Measurements from ENCODE around the gene BIN1.
A peak's percentile ranks its signal among the peaks of the same experiment; 100 is the strongest.

The BIN1 gene

GRCh38 chr2:127102521-127103242, 4.3 kb downstream of the BIN1 start:
- H3K4ac ChIP-seq (ENCODE audit: low read depth in 1 of 2, low read length in 2 of 2), result no peak overlapping the region
- DNase-seq, result no peak
- H3K4me2 ChIP-seq (ENCODE audit: low read length, poor library complexity, severe bottlenecking), result no peak overlapping the region
- no peak overlapping the region for H4K8ac ChIP-seq (ENCODE audit: low read length)
- H2BK120ac ChIP-seq (ENCODE audit: low read depth, low read length), result no peak overlapping the region
- H2AFZ ChIP-seq (ENCODE audit: low read depth, low read length), result no peak overlapping the region
- H3K4me1 ChIP-seq (ENCODE audit: control insufficient read depth, insufficient read depth, low read depth, low read length), result peaks cover 64% of the 10 kb centered on the region
- H3K9ac ChIP-seq (ENCODE audit: low read length), result no peak overlapping the region
- no peak overlapping the region for H2BK12ac ChIP-seq (ENCODE audit: low read length in 2 of 2)
- peak overlapping the region in 1 of 2 experiments; percentile 95 for H3K4me3 ChIP-seq (ENCODE audit: insufficient read depth in 1 of 2, low read depth in 1 of 2, low read length in 2 of 2)
- H3K14ac ChIP-seq (ENCODE audit: low read length in 2 of 2), result no peak overlapping the region
- H3K27me3 ChIP-seq (ENCODE audit: control insufficient read depth in 1 of 2, insufficient read depth in 1 of 2, low read length in 2 of 2), result no peaks in the 10 kb centered on the region
- H3K27ac ChIP-seq (ENCODE audit: low read length, poor library complexity, severe bottlenecking), result no peak overlapping the region
- 87% methylated on average over 3 of the region's 5 CpGs for WGBS
- H3K23ac ChIP-seq (ENCODE audit: low read length in 2 of 2), result no peak overlapping the region
- no peaks in the 10 kb centered on the region for H3K9me3 ChIP-seq (ENCODE audit: control insufficient read depth, low read length)
- H2AK5ac ChIP-seq (ENCODE audit: low read length, severe bottlenecking), result peak overlapping the region; percentile 65
- peaks cover 6% of the 10 kb centered on the region for H3K79me1 ChIP-seq (replicated peaks; ENCODE audit: low read length, poor library complexity, severe bottlenecking)
- H3K36me3 ChIP-seq (ENCODE audit: control insufficient read depth in 1 of 2, insufficient read depth in 2 of 2, low read depth in 1 of 2, low read length in 2 of 2), result peaks cover 0 to 6% of the 10 kb centered on the region in 2 experiments
- no peak overlapping the region for H2BK5ac ChIP-seq (ENCODE audit: low read depth, low read length, poor library complexity, severe bottlenecking)
- no peak overlapping the region for H2BK15ac ChIP-seq (ENCODE audit: low read depth, poor library complexity, severe bottlenecking)
- no peak overlapping the region for H4K91ac ChIP-seq (ENCODE audit: low read length)
- no peak overlapping the region for H3K18ac ChIP-seq (ENCODE audit: low read depth in 1 of 2, low read length in 2 of 2)

GRCh38 chr2:127101756-127102477, 5.0 kb downstream of the BIN1 start:
- H2BK12ac ChIP-seq (ENCODE audit: low read length in 2 of 2), result no peak overlapping the region
- H3K27me3 ChIP-seq (ENCODE audit: control insufficient read depth in 1 of 2, insufficient read depth in 1 of 2, low read length in 2 of 2), result no peaks in the 10 kb centered on the region
- H3K23ac ChIP-seq (ENCODE audit: low read length in 2 of 2), result no peak overlapping the region
- H3K4me1 ChIP-seq (ENCODE audit: control insufficient read depth, insufficient read depth, low read depth, low read length), result peaks cover 70% of the 10 kb centered on the region
- no peak overlapping the region for H3K4me3 ChIP-seq (ENCODE audit: insufficient read depth in 1 of 2, low read depth in 1 of 2, low read length in 2 of 2)
- no peak overlapping the region for H3K18ac ChIP-seq (ENCODE audit: low read depth in 1 of 2, low read length in 2 of 2)
- peaks cover 0 to 11% of the 10 kb centered on the region in 2 experiments for H3K36me3 ChIP-seq (ENCODE audit: control insufficient read depth in 1 of 2, insufficient read depth in 2 of 2, low read depth in 1 of 2, low read length in 2 of 2)
- no peak overlapping the region for H4K91ac ChIP-seq (ENCODE audit: low read length)
- H3K4ac ChIP-seq (ENCODE audit: low read depth in 1 of 2, low read length in 2 of 2), result no peak overlapping the region
- no peak overlapping the region for H2BK5ac ChIP-seq (ENCODE audit: low read depth, low read length, poor library complexity, severe bottlenecking)
- H2BK120ac ChIP-seq (ENCODE audit: low read depth, low read length), result no peak overlapping the region
- no peak overlapping the region for H3K4me2 ChIP-seq (ENCODE audit: low read length, poor library complexity, severe bottlenecking)
- peaks cover 6% of the 10 kb centered on the region for H3K79me1 ChIP-seq (replicated peaks; ENCODE audit: low read length, poor library complexity, severe bottlenecking)
- WGBS, result 94% methylated on average over 10 of the region's 10 CpGs
- H3K27ac ChIP-seq (ENCODE audit: low read length, poor library complexity, severe bottlenecking), result peak overlapping the region; percentile 7
- H2AFZ ChIP-seq (ENCODE audit: low read depth, low read length), result no peak overlapping the region
- H2AK5ac ChIP-seq (ENCODE audit: low read length, severe bottlenecking), result peak overlapping the region; percentile 70
- no peak overlapping the region for H4K8ac ChIP-seq (ENCODE audit: low read length)
- no peak overlapping the region for H3K9ac ChIP-seq (ENCODE audit: low read length)
- no peak overlapping the region for H2BK15ac ChIP-seq (ENCODE audit: low read depth, poor library complexity, severe bottlenecking)
- DNase-seq, result no peak
- H3K14ac ChIP-seq (ENCODE audit: low read length in 2 of 2), result no peak overlapping the region
- no peaks in the 10 kb centered on the region for H3K9me3 ChIP-seq (ENCODE audit: control insufficient read depth, low read length)

- Histone ChIP-seq H3K4ac (ENCODE audit: low read depth in 1 of 2, low read length in 2 of 2) (no peak overlapping the region), H2AK5ac (ENCODE audit: low read length, severe bottlenecking) (peak overlapping the region; percentile 97), H3K4me2 (ENCODE audit: low read length, poor library complexity, severe bottlenecking) (no peak overlapping the region), H3K27me3 (ENCODE audit: control insufficient read depth in 1 of 2, insufficient read depth in 1 of 2, low read length in 2 of 2) (no peaks in the 10 kb centered on the region), H3K79me1 (replicated peaks; ENCODE audit: low read length, poor library complexity, severe bottlenecking) (peaks cover 6% of the 10 kb centered on the region), H3K9ac (ENCODE audit: low read length) (peak overlapping the region; percentile 45), H3K27ac (ENCODE audit: low read length, poor library complexity, severe bottlenecking) (peak overlapping the region; percentile 89), H3K18ac (ENCODE audit: low read depth in 1 of 2, low read length in 2 of 2) (peak overlapping the region in 1 of 2 experiments; percentile 48), H2BK5ac (ENCODE audit: low read depth, low read length, poor library complexity, severe bottlenecking) (no peak overlapping the region), H3K36me3 (ENCODE audit: control insufficient read depth in 1 of 2, insufficient read depth in 2 of 2, low read depth in 1 of 2, low read length in 2 of 2) (peaks cover 0 to 13% of the 10 kb centered on the region in 2 experiments), H3K14ac (ENCODE audit: low read length in 2 of 2) (peak overlapping the region in 1 of 2 experiments; percentile 26), H3K23ac (ENCODE audit: low read length in 2 of 2) (peak overlapping the region in 1 of 2 experiments; percentile 67), H3K4me1 (ENCODE audit: control insufficient read depth, insufficient read depth, low read depth, low read length) (peaks cover 74% of the 10 kb centered on the region), H2BK12ac (ENCODE audit: low read length in 2 of 2) (peak overlapping the region in 1 of 2 experiments; percentile 68), H4K8ac (ENCODE audit: low read length) (no peak overlapping the region), H2BK15ac (ENCODE audit: low read depth, poor library complexity, severe bottlenecking) (no peak overlapping the region), H2BK120ac (ENCODE audit: low read depth, low read length) (no peak overlapping the region), H2AFZ (ENCODE audit: low read depth, low read length) (no peak overlapping the region), H3K4me3 (ENCODE audit: insufficient read depth in 1 of 2, low read depth in 1 of 2, low read length in 2 of 2) (no peak overlapping the region), H4K91ac (ENCODE audit: low read length) (peak overlapping the region; percentile 43), H3K9me3 (ENCODE audit: control insufficient read depth, low read length) (no peaks in the 10 kb centered on the region)
- 94% methylated on average over 6 of the region's 6 CpGs for WGBS
- no peak for DNase-seq
These were observed 5.8 kb downstream of the BIN1 start for GRCh38 chr2:127101048-127101611.

All from mesenchymal stem cell (in vitro differentiated cells and primary cell).